A549 (cell line): Measurements from ENCODE around the gene PLAAT2. TPM values are rescaled to one million over a fixed set of nuclear protein-coding genes. Genes with fewer than 3 reads are reported as not detected.
A peak's percentile ranks its signal among the peaks of the same experiment; 100 is the strongest.
"Not testable (repeated sequence)": the region's sequence is repeated elsewhere in the genome, so short reads cannot be mapped to it uniquely, and the experiment has no call there.

Experiments used
- ATAC-seq, 2 experiments: fragments of 200-7000 bp in 1 of 2; fragments of >200 bp in 1 of 2; cut with Nextera tagmentation in 1 of 2; cut with Tn5 transposase in 1 of 2; 3 replicates each; pipeline versions ENCODE4 v1.8.0 to v1.9.1; 2018 to 2020; ENCODE audit warnings: mild to moderate bottlenecking in 1 of 2, moderate library complexity in 1 of 2
- CTCF ChIA-PET: fragments of 300-600 bp; sonication (Branson Sonifier 250); formaldehyde crosslinking; extraction: SDS; loops from one replicate; lab custom pipeline; 2021; ENCODE audit warnings: antibody characterized with exemption, inconsistent platforms; lab: Yijun Ruan, JAX
- POLR2A ChIA-PET: fragments of 350-600 bp; formaldehyde crosslinking; extraction: SDS; loops from one replicate; lab custom pipeline; 2021; ENCODE audit warnings: antibody characterized with exemption, inconsistent platforms; lab: Yijun Ruan, JAX
- DNase-seq, 2 experiments: peaks; one replicate each; pipeline versions ENCODE4 v3.0.0 to v3.0.0-alpha.2; 2011 to 2016; ENCODE audit warnings: low read depth in 1 of 2, low spot score in 1 of 2
- FAIRE-seq: peaks from 2 replicates; lab custom pipeline; 2011; peaks lifted over from hg19 to GRCh38; lab: Jason Lieb, UNC
- H3K27ac ChIP-seq, 2 experiments: fragments of >200 bp; sonication (Bioruptor Twin); formaldehyde crosslinking; 3 replicates each; pipeline ENCODE4 v1.5.1; 2016 to 2017
- H3K4me1 ChIP-seq: fragments of >200 bp; sonication (Bioruptor Twin); formaldehyde crosslinking; 3 replicates; pipeline ENCODE4 v1.6.1; 2016
- H3K4me2 ChIP-seq: fragments of >200 bp; sonication (Bioruptor Twin); formaldehyde crosslinking; 3 replicates; pipeline ENCODE4 v1.6.1; 2016
- H3K4me3 ChIP-seq: fragments of >200 bp; sonication (Bioruptor Twin); formaldehyde crosslinking; 3 replicates; pipeline ENCODE4 v1.5.1; 2016
- H3K9me3 ChIP-seq: fragments of >200 bp; sonication (Bioruptor Twin); formaldehyde crosslinking; 3 replicates; pipeline ENCODE4 v1.6.1; 2016
- BHLHE40 ChIP-seq: IDR thresholded peaks from 2 replicates; pipeline ENCODE4 v1.6.1; 2012; ENCODE audit warnings: low read depth, low read length, inconsistent platforms
- CBX2 ChIP-seq: fragments of 200-600 bp; sonication (generic); IDR thresholded peaks from 2 replicates; pipeline ENCODE4 v1.6.1; 2016; ENCODE audit warnings: low read depth, mild to moderate bottlenecking, borderline replicate concordance
- EHF ChIP-seq: fragments of 250-450 bp; sonication (Bioruptor Pico); IDR thresholded peaks from 2 replicates; pipeline ENCODE4 v1.5.0; 2020; ENCODE audit warnings: mild to moderate bottlenecking
- ESRRA ChIP-seq: fragments of 150-350 bp; IDR thresholded peaks from 2 replicates; pipeline ENCODE4 v1.6.1; 2014; ENCODE audit warnings: mild to moderate bottlenecking, low read length, borderline replicate concordance
- FOXS1 ChIP-seq: fragments of 250-450 bp; sonication (Bioruptor Pico); IDR thresholded peaks from 2 replicates; pipeline ENCODE4 v1.5.0; 2020; ENCODE audit warnings: mild to moderate bottlenecking, moderate library complexity
- GATA3 ChIP-seq: IDR thresholded peaks from 2 replicates; pipeline ENCODE4 v1.6.1; 2012; ENCODE audit warnings: borderline replicate concordance
- JUN ChIP-seq, 2 experiments: fragments of >200 bp; sonication (Bioruptor Twin); formaldehyde crosslinking; IDR thresholded peaks; 2 replicates in 1 of 2; 3 replicates in 1 of 2; pipeline ENCODE4 v1.6.1; 2016 to 2017
- JUNB ChIP-seq: fragments of >200 bp; sonication (Bioruptor Twin); formaldehyde crosslinking; IDR thresholded peaks from 2 replicates; pipeline ENCODE4 v1.6.1; 2016
- KDM5A ChIP-seq: fragments of 200-600 bp; sonication (generic); IDR thresholded peaks from 2 replicates; pipeline ENCODE4 v1.6.1; 2016; ENCODE audit warnings: antibody characterized with exemption, mild to moderate bottlenecking
- MAFK ChIP-seq: fragments of 450-650 bp; IDR thresholded peaks from 2 replicates; pipeline ENCODE4 v1.6.1; 2014; ENCODE audit not compliant: partially characterized antibody
- MAX ChIP-seq: IDR thresholded peaks from 2 replicates; pipeline ENCODE4 v1.6.1; 2012
- MAZ ChIP-seq: fragments of 150-350 bp; IDR thresholded peaks from 2 replicates; pipeline ENCODE4 v1.6.1; 2014; ENCODE audit warnings: antibody characterized with exemption, low read depth, low read length, borderline replicate concordance
- MYC ChIP-seq: IDR thresholded peaks from 2 replicates; pipeline ENCODE4 v1.6.1; 2012; ENCODE audit warnings: mild to moderate bottlenecking, inconsistent platforms, low read length, improper control_type of control experiment, borderline replicate concordance
- NFE2L2 ChIP-seq: fragments of 150-350 bp; conservative IDR thresholded peaks from 2 replicates; pipeline ENCODE4 v1.6.1; 2014; ENCODE audit warnings: low read length
- POLR2A ChIP-seq: IDR thresholded peaks from 2 replicates; pipeline ENCODE4 v1.6.1; 2012; ENCODE audit warnings: mild to moderate bottlenecking, low read length
- POLR2AphosphoS2 ChIP-seq: conservative IDR thresholded peaks from 2 replicates; pipeline ENCODE4 v1.6.1; 2012; ENCODE audit warnings: low read length, improper control_type of control experiment, inconsistent platforms
- RFX5 ChIP-seq: fragments of 450-650 bp; IDR thresholded peaks from 2 replicates; pipeline ENCODE4 v1.7.1; 2014; ENCODE audit warnings: antibody characterized with exemption, mild to moderate bottlenecking, moderate library complexity
- RNF2 ChIP-seq: fragments of 200-600 bp; sonication (generic); IDR thresholded peaks from 2 replicates; pipeline ENCODE4 v1.6.1; 2016; ENCODE audit warnings: low read depth, mild to moderate bottlenecking, antibody characterized with exemption, moderate library complexity, borderline replicate concordance
- SMC3 ChIP-seq: fragments of >200 bp; sonication (Bioruptor Twin); formaldehyde crosslinking; IDR thresholded peaks from 3 replicates; pipeline ENCODE4 v1.6.1; 2018; ENCODE audit warnings: inconsistent platforms
- TFCP2L1 ChIP-seq: fragments of 250-450 bp; sonication (Bioruptor Pico); IDR thresholded peaks from 2 replicates; pipeline ENCODE4 v1.5.0; 2021; ENCODE audit warnings: mild to moderate bottlenecking
- ZC3H11A ChIP-seq: fragments of 450-650 bp; IDR thresholded peaks from 2 replicates; pipeline ENCODE4 v1.6.1; 2014; ENCODE audit warnings: antibody characterized with exemption, mild to moderate bottlenecking
- ZSCAN20 ChIP-seq: fragments of 250-450 bp; sonication (Bioruptor Pico); IDR thresholded peaks from 2 replicates; pipeline ENCODE4 v1.8.0; 2022; ENCODE audit warnings: mild to moderate bottlenecking, moderate library complexity
- WGBS: methylation state at CpG from one replicate; pipeline ENCODE4 v1.1.6; 2017; ENCODE audit errors: missing lambda C conversion rate; 5-methylcytosine and 5-hydroxymethylcytosine counted together
- polyA plus RNA-seq, 4 experiments: library from polyadenylated mRNA; depleted of rRNA in 3 of 4; stranded (reverse); fragments of >200 nt; fragmentation: RNase III in 1 of 4; extraction: RNeasy Plus Mini Kit Qiagen cat#74134 plus additional on column Dnase treatment in 1 of 4; gene quantifications; 2 replicates in 3 of 4; 3 replicates in 1 of 4; pipeline ENCODE4 v1.2.3, GENCODE V29; 2011 to 2017
- TF ChIP-seq, protein P1 (sequence below): fragments of 250-450 bp; sonication (Bioruptor Pico); IDR thresholded peaks from 2 replicates; pipeline ENCODE4 v1.5.0; 2020; ENCODE audit warnings: low read depth, mild to moderate bottlenecking, moderate library complexity
- TF ChIP-seq, protein P2 (sequence below): fragments of 450-650 bp; IDR thresholded peaks from 2 replicates; pipeline ENCODE4 v1.6.1; 2014; ENCODE audit warnings: antibody characterized with exemption
- TF ChIP-seq, protein P3 (sequence below): fragments of >200 bp; sonication (Bioruptor Twin); formaldehyde crosslinking; IDR thresholded peaks from 2 replicates; pipeline ENCODE4 v1.6.1; 2016
- TF ChIP-seq, protein P4 (sequence below): fragments of 250-450 bp; sonication (Bioruptor Pico); IDR thresholded peaks from 2 replicates; pipeline ENCODE4 v1.5.0; 2021; ENCODE audit warnings: mild to moderate bottlenecking, moderate library complexity, borderline replicate concordance

PLAAT2 gene
- polyA plus RNA-seq, 2 of the 4 experiments (the other 2 are of a cell fraction) = 0.26 to 0.57 TPM

DNA sequence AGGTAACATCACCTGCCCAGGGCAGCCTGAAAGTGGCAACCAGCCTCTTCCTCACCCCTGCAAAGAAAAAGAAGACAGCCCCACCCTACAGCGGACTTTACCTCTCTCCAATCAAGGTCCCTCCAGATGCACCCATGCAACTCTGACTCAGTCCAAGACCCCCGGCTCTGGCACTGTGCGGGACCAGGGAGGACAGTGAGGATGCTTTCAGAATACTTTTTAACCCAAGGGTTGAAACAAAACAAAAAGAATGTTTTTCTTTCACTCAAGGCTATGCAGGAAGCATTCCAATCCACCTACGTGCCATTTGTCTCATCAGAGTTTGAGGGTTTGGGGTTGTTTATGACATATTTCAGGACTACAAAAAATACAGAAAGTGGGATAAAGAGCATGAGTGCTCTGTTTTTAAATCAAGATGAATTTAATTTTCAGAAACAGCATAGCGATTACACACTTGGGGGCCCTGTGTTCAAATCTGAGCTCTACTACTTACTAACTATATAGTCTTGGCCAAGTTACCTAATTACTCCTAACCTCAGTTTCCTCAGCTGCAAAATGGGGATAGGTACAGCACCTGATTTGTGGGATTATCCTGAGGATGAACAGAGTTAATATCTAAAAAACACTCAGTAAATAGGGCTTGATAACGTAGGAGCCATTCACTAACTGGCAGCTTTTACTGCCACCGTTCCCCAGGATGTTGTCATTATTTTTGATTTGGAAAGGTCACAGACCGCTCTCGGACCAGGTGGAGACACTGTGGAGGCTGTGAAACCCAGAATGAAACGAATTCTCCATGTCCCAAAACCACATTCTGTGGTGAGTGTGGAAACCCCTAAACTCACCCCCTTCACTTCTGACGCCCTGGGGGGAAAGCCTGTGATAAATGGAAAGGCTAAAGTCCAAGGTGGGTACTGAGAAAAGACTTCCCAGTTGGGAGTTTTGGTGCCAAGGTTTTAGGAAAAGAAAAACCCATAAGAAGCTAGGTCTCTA lies 45.5 kb upstream of the PLAAT2 start:
- no peak for TF ChIP-seq RNF2
- TF ChIP-seq GATA3 = no peak
- no peak for TF ChIP-seq KDM5A
- TF ChIP-seq CBX2 = no peak
- TF ChIP-seq, protein P1, sequence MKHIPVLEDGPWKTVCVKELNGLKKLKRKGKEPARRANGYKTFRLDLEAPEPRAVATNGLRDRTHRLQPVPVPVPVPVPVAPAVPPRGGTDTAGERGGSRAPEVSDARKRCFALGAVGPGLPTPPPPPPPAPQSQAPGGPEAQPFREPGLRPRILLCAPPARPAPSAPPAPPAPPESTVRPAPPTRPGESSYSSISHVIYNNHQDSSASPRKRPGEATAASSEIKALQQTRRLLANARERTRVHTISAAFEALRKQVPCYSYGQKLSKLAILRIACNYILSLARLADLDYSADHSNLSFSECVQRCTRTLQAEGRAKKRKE = no peak
- TF ChIP-seq JUN (IDR thresholded peaks at IDR 0.05) = no peak
- no peak for TF ChIP-seq NFE2L2
- TF ChIP-seq ESRRA = no peak
- no peak for TF ChIP-seq SMC3
- TF ChIP-seq, protein P2, sequence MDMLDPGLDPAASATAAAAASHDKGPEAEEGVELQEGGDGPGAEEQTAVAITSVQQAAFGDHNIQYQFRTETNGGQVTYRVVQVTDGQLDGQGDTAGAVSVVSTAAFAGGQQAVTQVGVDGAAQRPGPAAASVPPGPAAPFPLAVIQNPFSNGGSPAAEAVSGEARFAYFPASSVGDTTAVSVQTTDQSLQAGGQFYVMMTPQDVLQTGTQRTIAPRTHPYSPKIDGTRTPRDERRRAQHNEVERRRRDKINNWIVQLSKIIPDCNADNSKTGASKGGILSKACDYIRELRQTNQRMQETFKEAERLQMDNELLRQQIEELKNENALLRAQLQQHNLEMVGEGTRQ = no peak
- no peak for TF ChIP-seq MAFK
- TF ChIP-seq ZSCAN20 (CRISPR knock-in tag) = no peak
- TF ChIP-seq, protein P3, sequence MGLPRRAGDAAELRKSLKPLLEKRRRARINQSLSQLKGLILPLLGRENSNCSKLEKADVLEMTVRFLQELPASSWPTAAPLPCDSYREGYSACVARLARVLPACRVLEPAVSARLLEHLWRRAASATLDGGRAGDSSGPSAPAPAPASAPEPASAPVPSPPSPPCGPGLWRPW = no peak
- TF ChIP-seq ZC3H11A = no peak
- TF ChIP-seq POLR2AphosphoS2 = no peak
- no peak for TF ChIP-seq FOXS1
- no peak for TF ChIP-seq JUNB
- no peak for TF ChIP-seq MAZ
- no peaks in the 10 kb centered on the region for H3K9me3 ChIP-seq
- WGBS = 75% methylated on average over 11 of the region's 11 CpGs
- H3K27ac ChIP-seq = no peak overlapping the region
- H3K4me2 ChIP-seq = 0 out of 3 replicates have a peak overlapping the region, but pooled peaks have one; percentile 0
- CTCF ChIA-PET = interaction anchor here (0.9 to 2.4 kb wide), 4 partner anchors 18 to 129 kb away, joined by 3 to 6 read pairs (median 4); no protein-coding TSS in a partner anchor
- peaks cover 35% of the 10 kb centered on the region for H3K4me1 ChIP-seq
- no peak for FAIRE-seq
- H3K4me3 ChIP-seq = no peak overlapping the region
- ATAC-seq = no peak
- DNase-seq = no peak
- POLR2A ChIA-PET = no interaction called here

DNA sequence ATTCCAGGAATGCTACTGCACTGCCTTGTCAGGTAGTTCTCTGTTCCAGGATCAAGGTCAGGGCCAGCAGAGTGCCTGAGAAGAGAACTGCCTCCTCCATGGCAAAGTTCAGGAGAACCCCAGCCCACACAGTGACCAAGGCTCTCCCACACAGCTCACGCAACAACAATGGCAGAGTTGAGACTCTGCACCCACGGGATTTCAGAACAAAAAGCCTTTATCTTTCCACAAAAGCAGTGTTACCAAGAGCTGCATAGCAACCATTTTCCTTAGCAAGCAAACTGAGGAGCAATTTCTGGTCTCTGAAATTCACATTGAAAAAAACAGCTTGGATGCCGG lies 40.0 kb upstream of the PLAAT2 start:
- 82% methylated on average over 3 of the region's 3 CpGs for WGBS
- no peak for FAIRE-seq
- CTCF ChIA-PET = interaction anchor here (0.9 kb wide), 1 partner anchor 12 kb away, joined by 4 read pairs; no protein-coding TSS in a partner anchor

DNA sequence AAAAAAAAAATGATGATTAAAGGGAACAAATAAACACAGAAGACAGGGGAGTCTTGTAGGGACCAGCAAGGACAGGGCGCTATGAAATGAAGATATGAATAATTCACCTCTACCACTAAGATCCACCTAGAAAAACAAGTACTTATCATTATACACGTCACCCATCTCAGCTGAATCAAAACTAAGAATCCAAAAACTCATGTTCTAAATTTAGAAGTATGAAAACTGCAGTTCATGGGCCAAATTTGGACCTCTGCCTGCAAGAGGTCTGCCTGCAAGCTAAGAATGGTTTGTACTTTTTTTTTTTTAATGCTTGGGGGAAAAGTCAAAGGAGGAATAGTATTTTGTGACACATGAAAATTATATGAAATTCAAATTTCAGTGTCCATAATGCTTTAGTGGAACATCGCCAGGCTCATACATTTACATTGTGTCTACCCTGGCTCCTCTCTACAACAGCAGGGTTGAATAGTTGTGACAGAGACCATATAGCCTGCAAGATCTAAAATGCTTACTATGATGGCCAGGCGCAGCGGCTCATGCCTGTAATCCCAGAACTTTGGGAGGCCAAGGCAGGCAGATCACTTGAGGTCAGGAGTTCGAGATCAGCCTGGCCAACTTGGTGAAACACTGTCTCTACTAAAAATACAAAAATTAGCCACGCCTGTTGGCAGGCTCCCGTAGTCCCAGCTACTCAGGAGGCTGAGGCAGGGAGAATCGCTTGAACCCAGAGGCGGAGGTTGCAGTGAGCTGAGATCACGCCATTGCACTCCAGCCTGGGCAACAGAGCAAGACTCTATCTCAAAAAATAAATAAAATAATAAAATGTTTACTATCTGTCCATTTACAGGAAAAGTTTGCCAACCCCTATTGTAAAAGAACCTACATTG lies 39.4 kb upstream of the PLAAT2 start:
- CTCF ChIA-PET = interaction anchor here (0.6 to 2.0 kb wide), 4 partner anchors 10 to 124 kb away, joined by 3 to 8 read pairs (median 4); no protein-coding TSS in a partner anchor
- H3K4me3 ChIP-seq, H3K27ac ChIP-seq, H3K9me3 ChIP-seq, FAIRE-seq, ATAC-seq, DNase-seq, H3K4me2 ChIP-seq, POLR2A ChIA-PET: not testable (repeated sequence)
- peaks cover 15% of the 10 kb centered on the region; the same call in 2 of the 3 replicates for H3K4me1 ChIP-seq
- 92% methylated on average over 11 of the region's 11 CpGs for WGBS

More for the DNA sequence above, 40.0 kb upstream of the PLAAT2 start:
- H3K4me1 ChIP-seq = peaks cover 15% of the 10 kb centered on the region; the same call in 2 of the 3 replicates
- no peak overlapping the region for H3K4me3 ChIP-seq
- TF ChIP-seq RFX5 (no peak), MYC (no peak), MAX (no peak), ZSCAN20 (CRISPR knock-in tag) (no peak), CBX2 (no peak), EHF (no peak), TFCP2L1 (CRISPR knock-in tag) (no peak), POLR2A (no peak), JUN (IDR thresholded peaks at IDR 0.05) (no peak), ZC3H11A (no peak), BHLHE40 (no peak)
- TF ChIP-seq, protein P3 = no peak
- TF ChIP-seq, protein P4, sequence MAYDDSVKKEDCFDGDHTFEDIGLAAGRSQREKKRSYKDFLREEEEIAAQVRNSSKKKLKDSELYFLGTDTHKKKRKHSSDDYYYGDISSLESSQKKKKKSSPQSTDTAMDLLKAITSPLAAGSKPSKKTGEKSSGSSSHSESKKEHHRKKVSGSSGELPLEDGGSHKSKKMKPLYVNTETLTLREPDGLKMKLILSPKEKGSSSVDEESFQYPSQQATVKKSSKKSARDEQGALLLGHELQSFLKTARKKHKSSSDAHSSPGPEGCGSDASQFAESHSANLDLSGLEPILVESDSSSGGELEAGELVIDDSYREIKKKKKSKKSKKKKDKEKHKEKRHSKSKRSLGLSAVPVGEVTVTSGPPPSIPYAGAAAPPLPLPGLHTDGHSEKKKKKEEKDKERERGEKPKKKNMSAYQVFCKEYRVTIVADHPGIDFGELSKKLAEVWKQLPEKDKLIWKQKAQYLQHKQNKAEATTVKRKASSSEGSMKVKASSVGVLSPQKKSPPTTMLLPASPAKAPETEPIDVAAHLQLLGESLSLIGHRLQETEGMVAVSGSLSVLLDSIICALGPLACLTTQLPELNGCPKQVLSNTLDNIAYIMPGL = no peak
- DNase-seq (no peak), ATAC-seq (no peak)
- POLR2A ChIA-PET = no interaction called here
- H3K4me2 ChIP-seq = no peak overlapping the region
- H3K27ac ChIP-seq = no peak overlapping the region
- H3K9me3 ChIP-seq = no peaks in the 10 kb centered on the region
